Naive B cell (primary cell): Measurements from ENCODE around the gene RREB1. TPM values are rescaled to one million over a fixed set of nuclear protein-coding genes. Genes with fewer than 3 reads are reported as not detected.
"Not testable (repeated sequence)": the region's sequence is repeated elsewhere in the genome, so short reads cannot be mapped to it uniquely, and the experiment has no call there.

ENCODE experiments used
- ATAC-seq, 2 donors: fragments of 150-1000 bp; cut with Tn5 transposase; 2 replicates each; pipeline ENCODE4 v1.10.0; 2021; ENCODE audit warnings: low read depth in 2 of 2, mild to moderate bottlenecking in 2 of 2, moderate library complexity in 2 of 2
- DNase-seq: peaks from one replicate; pipeline ENCODE4 v3.0.0; 2022
- H3K27ac Mint-ChIP-seq, 6 donors: one replicate each; pipeline ENCODE4 v1.8.0; 2020 to 2022; ENCODE audit warnings: mild to moderate bottlenecking in 6 of 6, mixed read lengths in 6 of 6, moderate library complexity in 5 of 6, inconsistent platforms in 2 of 6
- H3K27me3 Mint-ChIP-seq, 3 donors: one replicate each; pipeline ENCODE4 v1.8.0; 2021 to 2022; ENCODE audit warnings: mixed read lengths in 3 of 3, mild to moderate bottlenecking in 1 of 3
- H3K36me3 Mint-ChIP-seq, 2 donors: one replicate each; pipeline ENCODE4 v1.8.0; 2020 to 2022; ENCODE audit warnings: mixed read lengths in 2 of 2, inconsistent platforms in 1 of 2, mild to moderate bottlenecking in 1 of 2
- H3K4me1 Mint-ChIP-seq, 3 donors: one replicate each; pipeline ENCODE4 v1.8.0; 2020 to 2022; ENCODE audit warnings: mixed read lengths in 3 of 3, inconsistent platforms in 1 of 3, mild to moderate bottlenecking in 1 of 3, moderate library complexity in 1 of 3
- H3K4me3 Mint-ChIP-seq, 8 donors: one replicate each; pipeline ENCODE4 v1.8.0; 2020 to 2022; ENCODE audit warnings: mild to moderate bottlenecking in 8 of 8, mixed read lengths in 8 of 8, moderate library complexity in 8 of 8, inconsistent platforms in 2 of 8
- H3K9me3 Mint-ChIP-seq, 7 donors: one replicate each; pipeline ENCODE4 v1.8.0; 2020 to 2022; ENCODE audit warnings: mixed read lengths in 7 of 7, mild to moderate bottlenecking in 5 of 7, inconsistent platforms in 2 of 7, moderate library complexity in 1 of 7
- polyA plus RNA-seq, 6 donors: library from polyadenylated mRNA; unstranded; fragments of 300-500 nt; fragmentation: Illumina TruSeq; gene quantifications; one replicate each; pipeline ENCODE4 v1.2.3, GENCODE V29; 2021; ENCODE audit warnings: low read depth in 6 of 6

Gene RREB1
- polyA plus RNA-seq, 6 donors from 2014 or later: 1.5 to 9.9 (median 5.2) TPM

GRCh38 chr6:7147051-7147671, 39.4 kb downstream of the RREB1 start:
- DNase-seq (no peak), ATAC-seq (no peak)
- Mint-ChIP-seq H3K27me3 (no peaks in the 10 kb centered on the region), H3K4me3 (peak overlapping the region; percentile 49 to 88 (median 76)), H3K4me1 (peaks cover 55 to 79% (median 70%) of the 10 kb centered on the region in 3 donors), H3K36me3 (no peaks in the 10 kb centered on the region), H3K9me3 (no peaks in the 10 kb centered on the region), H3K27ac (peak overlapping the region; percentile 26 to 90 (median 85))

- H3K36me3 Mint-ChIP-seq: no peaks in the 10 kb centered on the region
- H3K27ac Mint-ChIP-seq: peak overlapping the region in 1 of 6 donors; percentile 83
- peaks cover 58 to 79% (median 74%) of the 10 kb centered on the region in 3 donors for H3K4me1 Mint-ChIP-seq
- H3K27me3 Mint-ChIP-seq: no peaks in the 10 kb centered on the region
- DNase-seq (no peak), ATAC-seq (no peak)
- no peak overlapping the region for H3K4me3 Mint-ChIP-seq
- no peaks in the 10 kb centered on the region for H3K9me3 Mint-ChIP-seq
Measured at GRCh38 chr6:7148100-7148822, 40.5 kb downstream of the RREB1 start.

GRCh38 chr6:7150381-7151064, 42.8 kb downstream of the RREB1 start:
- no peaks in the 10 kb centered on the region for H3K9me3 Mint-ChIP-seq

GRCh38 chr6:7151381-7151780, 43.6 kb downstream of the RREB1 start:
- no peak overlapping the region for H3K4me3 Mint-ChIP-seq
- peak overlapping the region in 3 of 6 donors; percentile 42 to 88 (median 48) for H3K27ac Mint-ChIP-seq
- no peak for ATAC-seq
- no peaks in the 10 kb centered on the region for H3K9me3 Mint-ChIP-seq
- H3K36me3 Mint-ChIP-seq: no peaks in the 10 kb centered on the region
- no peak for DNase-seq
- H3K4me1 Mint-ChIP-seq: peaks cover 69 to 84% (median 83%) of the 10 kb centered on the region in 3 donors
- H3K27me3 Mint-ChIP-seq: no peaks in the 10 kb centered on the region

More at GRCh38 chr6:7150381-7151064, 42.8 kb downstream of the RREB1 start:
- Mint-ChIP-seq H3K4me1 (peaks cover 69 to 84% (median 83%) of the 10 kb centered on the region in 3 donors), H3K27me3 (no peaks in the 10 kb centered on the region), H3K27ac (peak overlapping the region in 3 of 6 donors; percentile 5 to 60 (median 19)), H3K4me3 (peak overlapping the region in 1 of 8 donors; percentile 60), H3K36me3 (no peaks in the 10 kb centered on the region)
- ATAC-seq: no peak
- no peak for DNase-seq

GRCh38 chr6:7152462-7152861, 44.7 kb downstream of the RREB1 start:
- ATAC-seq: no peak
- Mint-ChIP-seq H3K4me3 (no peak overlapping the region), H3K36me3 (no peaks in the 10 kb centered on the region), H3K4me1 (peaks cover 64 to 84% (median 83%) of the 10 kb centered on the region in 3 donors), H3K27me3 (no peaks in the 10 kb centered on the region), H3K27ac (peak overlapping the region in 5 of 6 donors; percentile 62 to 91 (median 88)), H3K9me3 (no peaks in the 10 kb centered on the region)
- DNase-seq: no peak

- Mint-ChIP-seq H3K36me3 (no peaks in the 10 kb centered on the region), H3K4me1 (peaks cover 71 to 89% (median 87%) of the 10 kb centered on the region in 3 donors), H3K9me3 (no peaks in the 10 kb centered on the region), H3K27me3 (no peaks in the 10 kb centered on the region), H3K4me3 (peak overlapping the region in 3 of 8 donors; percentile 16 to 81 (median 53)), H3K27ac (peak overlapping the region; percentile 43 to 97 (median 90))
- ATAC-seq (no peak), DNase-seq (no peak)
Measured at GRCh38 chr6:7153789-7154188, 46.0 kb downstream of the RREB1 start.

GRCh38 chr6:7154341-7155139, 46.8 kb downstream of the RREB1 start:
- peak; percentile 49 for DNase-seq
- Mint-ChIP-seq H3K4me3 (peak overlapping the region; percentile 37 to 83 (median 70)), H3K4me1 (peaks cover 74 to 90% (median 84%) of the 10 kb centered on the region in 3 donors), H3K27me3 (no peaks in the 10 kb centered on the region), H3K36me3 (no peaks in the 10 kb centered on the region), H3K27ac (peak overlapping the region; percentile 88 to 97 (median 94)), H3K9me3 (no peaks in the 10 kb centered on the region)
- ATAC-seq: peak; percentile 84 to 86

- no peaks in the 10 kb centered on the region for H3K9me3 Mint-ChIP-seq
- no peak for DNase-seq
- peak overlapping the region; percentile 66 to 96 (median 92) for H3K27ac Mint-ChIP-seq
- H3K36me3 Mint-ChIP-seq: no peaks in the 10 kb centered on the region
- H3K27me3 Mint-ChIP-seq: no peaks in the 10 kb centered on the region
- no peak for ATAC-seq
- H3K4me1 Mint-ChIP-seq: peaks cover 72 to 90% (median 79%) of the 10 kb centered on the region in 3 donors
- peak overlapping the region; percentile 18 to 83 (median 70) for H3K4me3 Mint-ChIP-seq
Measured at GRCh38 chr6:7155871-7156579, 48.3 kb downstream of the RREB1 start.

- no peak for DNase-seq
- no peak for ATAC-seq
- Mint-ChIP-seq H3K27me3 (no peaks in the 10 kb centered on the region), H3K9me3 (no peaks in the 10 kb centered on the region), H3K36me3 (no peaks in the 10 kb centered on the region), H3K4me1 (peaks cover 71 to 90% (median 80%) of the 10 kb centered on the region in 3 donors), H3K27ac (peak overlapping the region in 4 of 6 donors; percentile 19 to 90 (median 72)), H3K4me3 (peak overlapping the region; percentile 9 to 83 (median 70))
Measured at GRCh38 chr6:7156643-7157278, 49.0 kb downstream of the RREB1 start.

- DNase-seq, H3K9me3 Mint-ChIP-seq, H3K36me3 Mint-ChIP-seq, H3K27me3 Mint-ChIP-seq, ATAC-seq: not testable (repeated sequence)
- peak overlapping the region in 2 of 6 donors; percentile 76 to 85 for H3K27ac Mint-ChIP-seq
- H3K4me1 Mint-ChIP-seq: peaks cover 71 to 87% (median 81%) of the 10 kb centered on the region in 3 donors
- H3K4me3 Mint-ChIP-seq: peak overlapping the region in 5 of 8 donors; percentile 30 to 71 (median 61)
Measured at GRCh38 chr6:7157307-7157706, 49.5 kb downstream of the RREB1 start.

- DNase-seq (no peak), ATAC-seq (no peak)
- H3K27me3 Mint-ChIP-seq: no peaks in the 10 kb centered on the region
- no peaks in the 10 kb centered on the region for H3K36me3 Mint-ChIP-seq
- peak overlapping the region in 5 of 6 donors; percentile 12 to 88 (median 76) for H3K27ac Mint-ChIP-seq
- H3K4me3 Mint-ChIP-seq: peak overlapping the region in 6 of 8 donors; percentile 25 to 71 (median 49)
- no peaks in the 10 kb centered on the region for H3K9me3 Mint-ChIP-seq
- H3K4me1 Mint-ChIP-seq: peaks cover 72 to 80% (median 78%) of the 10 kb centered on the region in 3 donors
Measured at GRCh38 chr6:7157752-7158616, 50.2 kb downstream of the RREB1 start.
